Thymus (tissue), 14 donors: ENCODE measurements around the gene RFESD. TPM values are rescaled to one million over a fixed set of nuclear protein-coding genes. Genes with fewer than 3 reads are reported as not detected.

Experiments used
- DNase-seq, 9 donors: peaks; one replicate each; pipeline ENCODE4 v3.0.0-alpha.2; 2013; ENCODE audit warnings: low spot score in 9 of 9, low read depth in 6 of 9, missing footprints in 1 of 9
- H3K27ac ChIP-seq, 2 donors: one replicate each; pipeline ENCODE4 v1.5.1; 2013; ENCODE audit warnings: control low read depth in 1 of 2, low read depth in 1 of 2, low read length in 1 of 2, mild to moderate bottlenecking in 1 of 2, moderate library complexity in 1 of 2
- H3K27me3 ChIP-seq, 2 donors: one replicate each; pipeline ENCODE4 v1.5.1; 2013; ENCODE audit warnings: low read length in 1 of 2; ENCODE audit not compliant: control insufficient read depth in 2 of 2, insufficient read depth in 1 of 2
- H3K36me3 ChIP-seq, 2 donors: one replicate each; pipeline ENCODE4 v1.5.1; 2013; ENCODE audit warnings: low read length in 1 of 2, mild to moderate bottlenecking in 1 of 2, moderate library complexity in 1 of 2; ENCODE audit not compliant: control insufficient read depth in 2 of 2, insufficient read depth in 2 of 2
- H3K4me1 ChIP-seq, 2 donors: one replicate each; pipeline ENCODE4 v1.5.1; 2013; ENCODE audit warnings: low read length in 2 of 2; ENCODE audit not compliant: control insufficient read depth in 2 of 2, insufficient read depth in 2 of 2
- H3K4me3 ChIP-seq, 2 donors: one replicate each; pipeline ENCODE4 v1.5.1; 2013; ENCODE audit warnings: low read length in 2 of 2, control low read depth in 1 of 2, mild to moderate bottlenecking in 1 of 2
- H3K9me3 ChIP-seq, 2 donors: one replicate each; pipeline ENCODE4 v1.5.1; 2013; ENCODE audit warnings: low read length in 1 of 2, mild to moderate bottlenecking in 1 of 2; ENCODE audit not compliant: control insufficient read depth in 2 of 2, insufficient read depth in 1 of 2
- WGBS: extraction: QIAGEN DNeasy Blood & Tissue Kit; methylation state at CpG from one replicate; pipeline ENCODE4 v1.1.7; 2013; 5-methylcytosine and 5-hydroxymethylcytosine counted together
- long read RNA-seq, 10 donors: transcript quantifications; one replicate each; lab custom pipeline, GENCODE V29; 2026
- polyA plus RNA-seq: library from polyadenylated mRNA; stranded (reverse); fragments of 200-250 nt; gene quantifications from one replicate; pipeline ENCODE4 v1.2.3, GENCODE V29; 2013
- total RNA-seq: library from RNA; stranded (reverse); fragments of 120-200 nt; gene quantifications from one replicate; pipeline ENCODE4 v1.2.4, GENCODE V29; 2013
- donor health status: healthy.

RFESD gene
- total RNA-seq (10.9 TPM), polyA plus RNA-seq (6.6 TPM)
- long read RNA-seq, donor 1 = 0 reads
- long read RNA-seq, donor 2 = 0 reads
- long read RNA-seq, donor 3, partial matches to known transcripts = 0 of 4 reads
- long read RNA-seq, donor 3, other reads (novel, unspliced or antisense) = 0 of 4 reads
- long read RNA-seq, donor 4, partial matches to known transcripts = 0 of 2 reads
- long read RNA-seq, donor 4, other reads (novel, unspliced or antisense) = 0 of 2 reads
- long read RNA-seq, donor 5, transcript RFESD-207 (5 exons, 615 nt) = major isoform, 5 of 9 reads
- long read RNA-seq, donor 5, partial matches to known transcripts = 0 of 9 reads
- long read RNA-seq, donor 5, other reads (novel, unspliced or antisense) = 0 of 9 reads
- long read RNA-seq, donor 6, partial matches to known transcripts = 0 of 1 reads
- long read RNA-seq, donor 6, other reads (novel, unspliced or antisense) = 0 of 1 reads
- long read RNA-seq, donor 7, partial matches to known transcripts = 0 of 5 reads
- long read RNA-seq, donor 7, other reads (novel, unspliced or antisense) = 0 of 5 reads
- long read RNA-seq, donor 8, partial matches to known transcripts = 0 of 1 reads
- long read RNA-seq, donor 8, other reads (novel, unspliced or antisense) = 0 of 1 reads
- long read RNA-seq, donor 9, partial matches to known transcripts = 0 of 5 reads
- long read RNA-seq, donor 9, other reads (novel, unspliced or antisense) = 0 of 5 reads
- long read RNA-seq, donor 10, partial matches to known transcripts = 0 of 1 reads
- long read RNA-seq, donor 10, other reads (novel, unspliced or antisense) = 0 of 1 reads

- 1% methylated on average over 60 of the region's 60 CpGs for WGBS
- Histone ChIP-seq H3K4me3 (peak within 1 kb of the TSS; percentile 63 to 73), H3K27ac (peak within 1 kb of the TSS; percentile 95 to 98), H3K27me3 (no peaks in the 10 kb centered on the region), H3K4me1 (peaks cover 6 to 20% of the 10 kb centered on the region in 2 donors), H3K9me3 (peaks cover 0 to 3% of the 10 kb centered on the region in 2 donors), H3K36me3 (no peaks in the 10 kb centered on the region)
- peak; percentile 70 to 95 (median 86) for DNase-seq
Observed at GRCh38 chr5:95646569-95647431, at the start of gene RFESD. Gene RFESD (plus strand): TSS chr5:95646777. CDS start chr5:95652272, 5,495 bp downstream.

DNA sequence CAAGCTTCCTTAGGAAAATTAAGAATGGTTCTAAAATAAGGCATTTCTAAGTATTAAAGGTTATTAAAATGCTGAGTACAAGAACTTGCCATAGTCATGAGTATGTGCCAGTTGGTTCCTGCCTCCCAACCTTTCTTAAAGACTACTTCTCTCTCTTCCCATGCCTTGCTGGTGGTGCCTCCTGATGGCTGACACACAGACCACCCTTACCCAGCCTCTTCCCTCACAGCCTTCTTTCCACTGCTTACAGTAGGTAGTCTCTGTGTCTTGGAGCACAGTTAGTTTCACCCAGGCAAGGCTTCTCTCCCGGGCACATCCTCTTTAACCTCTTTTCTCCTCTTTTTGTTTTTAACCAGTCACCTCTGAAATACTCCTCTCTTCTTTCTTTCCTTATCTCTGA lies 47.3 kb upstream of the RFESD start:
- 100% methylated on average over 1 of the region's 1 CpG for WGBS
- no peak for DNase-seq
- no peaks in the 10 kb centered on the region for H3K4me1 ChIP-seq
- no peaks in the 10 kb centered on the region for H3K27me3 ChIP-seq
- H3K27ac ChIP-seq = no peak overlapping the region
- H3K36me3 ChIP-seq = peaks cover 0 to 14% of the 10 kb centered on the region in 2 donors
- no peaks in the 10 kb centered on the region for H3K9me3 ChIP-seq
- H3K4me3 ChIP-seq = no peak overlapping the region

- Histone ChIP-seq H3K4me3 (no peak overlapping the region), H3K27me3 (no peaks in the 10 kb centered on the region), H3K9me3 (no peaks in the 10 kb centered on the region), H3K27ac (no peak overlapping the region), H3K4me1 (no peaks in the 10 kb centered on the region), H3K36me3 (peaks cover 0 to 14% of the 10 kb centered on the region in 2 donors)
- WGBS = 96% methylated on average over 1 of the region's 1 CpG
- no peak for DNase-seq
Observed at GRCh38 chr5:95600557-95600956, 46.0 kb upstream of the RFESD start.

GRCh38 chr5:95605786-95606185 lies 40.8 kb upstream of the RFESD start:
- H3K4me1 ChIP-seq = no peaks in the 10 kb centered on the region
- WGBS = 99% methylated on average over 5 of the region's 5 CpGs
- no peak overlapping the region for H3K27ac ChIP-seq
- no peak overlapping the region for H3K4me3 ChIP-seq
- no peaks in the 10 kb centered on the region for H3K9me3 ChIP-seq
- H3K36me3 ChIP-seq = peaks cover 0 to 13% of the 10 kb centered on the region in 2 donors
- no peak for DNase-seq
- no peaks in the 10 kb centered on the region for H3K27me3 ChIP-seq

DNA sequence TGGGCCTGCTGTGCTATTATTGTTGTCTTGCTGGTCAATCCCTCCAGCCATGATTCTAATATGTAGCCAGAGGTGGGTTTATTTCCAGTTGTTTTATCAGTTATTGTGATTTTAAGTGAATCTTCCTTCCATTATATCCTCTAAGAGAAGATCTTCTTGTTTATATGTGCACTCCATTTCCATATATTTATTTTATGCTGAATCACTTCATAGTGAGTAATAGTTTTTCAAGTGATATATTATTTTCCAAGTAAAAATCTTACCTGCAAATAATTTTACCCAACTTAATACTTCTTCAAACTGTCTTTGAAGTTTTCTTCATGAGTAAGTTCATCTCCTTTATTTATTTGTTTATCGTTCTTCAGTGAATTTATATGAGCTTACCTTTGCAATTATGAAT lies 40.2 kb upstream of the RFESD start:
- H3K9me3 ChIP-seq = no peaks in the 10 kb centered on the region
- H3K4me3 ChIP-seq = no peak overlapping the region
- H3K36me3 ChIP-seq = peaks cover 0 to 6% of the 10 kb centered on the region in 2 donors
- H3K27ac ChIP-seq = no peak overlapping the region
- DNase-seq = no peak
- 97% methylated on average over 1 of the region's 1 CpG for WGBS
- H3K4me1 ChIP-seq = no peaks in the 10 kb centered on the region
- H3K27me3 ChIP-seq = no peaks in the 10 kb centered on the region

- no peak overlapping the region for H3K4me3 ChIP-seq
- 97% methylated on average over 3 of the region's 3 CpGs for WGBS
- H3K9me3 ChIP-seq = peaks cover 0 to 6% of the 10 kb centered on the region in 2 donors
- no peak overlapping the region for H3K27ac ChIP-seq
- no peaks in the 10 kb centered on the region for H3K36me3 ChIP-seq
- no peaks in the 10 kb centered on the region for H3K4me1 ChIP-seq
- no peaks in the 10 kb centered on the region for H3K27me3 ChIP-seq
- DNase-seq = no peak
Observed at GRCh38 chr5:95609711-95610110, 36.9 kb upstream of the RFESD start.

- Histone ChIP-seq H3K9me3 (peaks cover 0 to 6% of the 10 kb centered on the region in 2 donors), H3K36me3 (no peaks in the 10 kb centered on the region), H3K4me3 (no peak overlapping the region), H3K27me3 (no peaks in the 10 kb centered on the region), H3K4me1 (no peaks in the 10 kb centered on the region), H3K27ac (no peak overlapping the region)
- over 99% methylated on average over 7 of the region's 7 CpGs for WGBS
- DNase-seq = no peak
Observed at GRCh38 chr5:95610546-95610945, 36.0 kb upstream of the RFESD start.

DNA sequence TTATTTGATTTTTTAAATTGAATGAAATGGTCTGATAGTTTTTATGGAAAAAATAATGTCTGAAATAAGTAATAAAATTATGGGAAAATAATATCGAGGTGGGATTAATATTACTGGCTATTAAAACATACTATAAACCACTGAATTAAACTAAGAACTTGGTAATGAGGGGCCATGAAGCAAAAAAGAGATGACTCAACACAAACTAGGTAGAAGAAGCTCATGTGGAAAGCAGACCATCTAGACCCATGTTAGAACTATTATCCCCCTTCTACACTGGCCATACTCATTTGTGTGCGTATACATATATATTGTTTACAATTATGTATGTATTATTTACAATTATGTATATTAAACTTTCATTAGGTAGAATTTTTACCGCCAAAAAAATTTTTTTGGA lies 35.2 kb upstream of the RFESD start:
- WGBS = 98% methylated on average over 3 of the region's 3 CpGs
- Histone ChIP-seq H3K27me3 (no peaks in the 10 kb centered on the region), H3K9me3 (peaks cover 0 to 6% of the 10 kb centered on the region in 2 donors), H3K4me1 (no peaks in the 10 kb centered on the region), H3K4me3 (no peak overlapping the region), H3K27ac (no peak overlapping the region), H3K36me3 (no peaks in the 10 kb centered on the region)
- DNase-seq = no peak
